Spinal cord (tissue), 10 donors: ENCODE results near the gene RAI1. TPM values are rescaled to one million over a fixed set of nuclear protein-coding genes. Genes with fewer than 3 reads are reported as not detected.

ENCODE experiments used
- DNase-seq, 6 donors: peaks; one replicate each; pipeline versions ENCODE4 v3.0.0 to v3.0.0-alpha.2; 2013 to 2015; ENCODE audit warnings: low spot score in 6 of 6, low read depth in 4 of 6
- H3K27ac ChIP-seq: one replicate; pipeline ENCODE4 v1.5.1; 2013; ENCODE audit warnings: low read depth, low read length, control low read depth
- H3K27me3 ChIP-seq: one replicate; pipeline ENCODE4 v1.6.1; 2013; ENCODE audit warnings: low read length; ENCODE audit not compliant: control insufficient read depth, insufficient read depth
- H3K36me3 ChIP-seq: one replicate; pipeline ENCODE4 v1.6.1; 2013; ENCODE audit warnings: low read length; ENCODE audit not compliant: control insufficient read depth, insufficient read depth
- H3K4me1 ChIP-seq: one replicate; pipeline ENCODE4 v1.6.1; 2013; ENCODE audit warnings: low read length; ENCODE audit not compliant: control insufficient read depth, insufficient read depth
- H3K4me3 ChIP-seq: one replicate; pipeline ENCODE4 v1.5.1; 2013; ENCODE audit warnings: low read depth, low read length, control low read depth
- H3K9me3 ChIP-seq: one replicate; pipeline ENCODE4 v1.6.1; 2013; ENCODE audit warnings: low read length; ENCODE audit not compliant: control insufficient read depth, insufficient read depth
- WGBS: methylation state at CpG from one replicate; pipeline ENCODE4 v1.1.5; 2013; ENCODE audit warnings: missing lambda C conversion rate; ENCODE audit not compliant: insufficient coverage; 5-methylcytosine and 5-hydroxymethylcytosine counted together
- polyA plus RNA-seq, 2 donors: library from polyadenylated mRNA; unstranded; fragments of 120-200 nt; gene quantifications; one replicate each; pipeline ENCODE4 v1.2.1, GENCODE V29; 2013; ENCODE audit not compliant: insufficient read length in 2 of 2
- total RNA-seq, 2 donors: library from RNA; depleted of rRNA in 1 of 2; stranded (reverse); fragments of 120-200 nt in 1 of 2; fragments of >200 nt in 1 of 2; gene quantifications; one replicate each; pipeline versions ENCODE4 v1.2.3 to v1.2.4, GENCODE V29; 2013 to 2014
- donor health status: healthy.

Gene RAI1
- total and polyA plus RNA-seq, 4 donors: 12.5 to 45.2 (median 25.3) TPM

GRCh38 chr17:17837380-17837821 lies 156.1 kb downstream of the RAI1 start:
- 72% methylated on average over 3 of the region's 3 CpGs for WGBS

GRCh38 chr17:17837966-17838962 lies 157.0 kb downstream of the RAI1 start:
- Histone ChIP-seq H3K4me1 (peaks cover 71% of the 10 kb centered on the region), H3K36me3 (peaks cover 5% of the 10 kb centered on the region), H3K27me3 (no peaks in the 10 kb centered on the region), H3K4me3 (no peak overlapping the region), H3K9me3 (no peaks in the 10 kb centered on the region), H3K27ac (peak overlapping the region; percentile 84)
- peak in 1 of 6 donors; percentile 53 for DNase-seq
- 56% methylated on average over 6 of the region's 11 CpGs for WGBS

More at GRCh38 chr17:17837380-17837821, 156.1 kb downstream of the RAI1 start:
- H3K27me3 ChIP-seq: no peaks in the 10 kb centered on the region
- peaks cover 5% of the 10 kb centered on the region for H3K36me3 ChIP-seq
- peaks cover 68% of the 10 kb centered on the region for H3K4me1 ChIP-seq
- no peak for DNase-seq
- no peaks in the 10 kb centered on the region for H3K9me3 ChIP-seq
- peak overlapping the region; percentile 84 for H3K27ac ChIP-seq
- peak overlapping the region; percentile 76 for H3K4me3 ChIP-seq

- 2% methylated on average over 69 of the region's 71 CpGs for WGBS
- H3K27me3 ChIP-seq: no peaks in the 10 kb centered on the region
- peak overlapping the region; percentile 99 for H3K27ac ChIP-seq
- H3K4me3 ChIP-seq: peak overlapping the region; percentile 56
- H3K4me1 ChIP-seq: peaks cover 75% of the 10 kb centered on the region
- DNase-seq: peak in 3 of 6 donors; percentile 64 to 94 (median 86)
- H3K9me3 ChIP-seq: no peaks in the 10 kb centered on the region
- H3K36me3 ChIP-seq: peaks cover 15% of the 10 kb centered on the region
Observed at GRCh38 chr17:17839791-17840707, 158.8 kb downstream of the RAI1 start.

- H3K4me1 ChIP-seq: peaks cover 71% of the 10 kb centered on the region
- no peaks in the 10 kb centered on the region for H3K9me3 ChIP-seq
- H3K4me3 ChIP-seq: no peak overlapping the region
- peak overlapping the region; percentile 99 for H3K27ac ChIP-seq
- 76% methylated on average over 2 of the region's 7 CpGs for WGBS
- peak in 2 of 6 donors; percentile 32 to 53 for DNase-seq
- H3K36me3 ChIP-seq: peaks cover 18% of the 10 kb centered on the region
- no peaks in the 10 kb centered on the region for H3K27me3 ChIP-seq
Observed at GRCh38 chr17:17840751-17841591, 159.7 kb downstream of the RAI1 start.

GRCh38 chr17:17841601-17842025 lies 160.4 kb downstream of the RAI1 start:
- peaks cover 70% of the 10 kb centered on the region for H3K4me1 ChIP-seq
- H3K36me3 ChIP-seq: peaks cover 24% of the 10 kb centered on the region
- H3K27ac ChIP-seq: peak overlapping the region; percentile 99
- no peak for DNase-seq
- H3K4me3 ChIP-seq: no peak overlapping the region
- H3K9me3 ChIP-seq: no peaks in the 10 kb centered on the region
- WGBS: 86% methylated on average over 1 of the region's 1 CpG
- no peaks in the 10 kb centered on the region for H3K27me3 ChIP-seq

- no peak overlapping the region for H3K27ac ChIP-seq
Observed at GRCh38 chr17:17842111-17842876, 161.0 kb downstream of the RAI1 start.

GRCh38 chr17:17843096-17843495 lies 161.8 kb downstream of the RAI1 start:
- no peak for DNase-seq
- H3K4me1 ChIP-seq: peaks cover 56% of the 10 kb centered on the region
- peaks cover 39% of the 10 kb centered on the region for H3K36me3 ChIP-seq
- H3K4me3 ChIP-seq: no peak overlapping the region
- WGBS: 91% methylated on average over 3 of the region's 4 CpGs
- H3K27ac ChIP-seq: no peak overlapping the region
- no peaks in the 10 kb centered on the region for H3K27me3 ChIP-seq
- H3K9me3 ChIP-seq: no peaks in the 10 kb centered on the region

More at GRCh38 chr17:17842111-17842876, 161.0 kb downstream of the RAI1 start:
- Histone ChIP-seq H3K4me1 (peaks cover 64% of the 10 kb centered on the region), H3K27me3 (no peaks in the 10 kb centered on the region), H3K36me3 (peaks cover 31% of the 10 kb centered on the region), H3K4me3 (no peak overlapping the region), H3K9me3 (no peaks in the 10 kb centered on the region)
- DNase-seq: no peak
- WGBS: 79% methylated on average over 9 of the region's 9 CpGs

GRCh38 chr17:17844079-17844478 lies 162.8 kb downstream of the RAI1 start:
- no peak for DNase-seq
- Histone ChIP-seq H3K4me1 (peaks cover 53% of the 10 kb centered on the region), H3K4me3 (no peak overlapping the region), H3K9me3 (no peaks in the 10 kb centered on the region), H3K27me3 (no peaks in the 10 kb centered on the region), H3K27ac (no peak overlapping the region), H3K36me3 (peaks cover 49% of the 10 kb centered on the region)
- WGBS: 54% methylated on average over 7 of the region's 7 CpGs
